GM20000 (cell line): ENCODE data around the gene SLC24A3.

ENCODE experiments used
- DNase-seq: peaks from one replicate; pipeline ENCODE4 v3.0.0; 2012; ENCODE audit warnings: low spot score
- TF ChIP-seq, protein P1 (sequence below): IDR thresholded peaks from 2 replicates; pipeline ENCODE4 v1.5.1; 2012; ENCODE audit warnings: mild to moderate bottlenecking, control low read depth; ENCODE audit errors: extremely low read depth, missing control alignments

SLC24A3 gene

DNA sequence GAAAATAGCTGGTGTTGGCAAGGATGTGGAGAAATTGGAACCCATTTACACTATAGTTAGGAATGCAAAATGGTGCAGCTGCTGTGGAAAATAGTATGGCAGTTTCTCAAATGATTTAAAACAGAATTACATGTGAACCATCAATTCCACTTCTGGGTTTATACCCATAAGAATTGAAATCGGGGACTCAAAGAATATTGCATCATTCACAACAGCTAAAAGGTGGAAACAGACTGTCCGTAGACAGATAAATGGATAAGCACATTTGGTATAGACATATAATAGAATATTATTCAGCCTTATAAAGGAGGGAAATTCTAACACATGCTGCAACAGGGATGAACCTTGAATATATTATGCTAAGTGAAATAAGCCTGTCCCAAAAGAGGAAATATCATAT, 355.7 kb downstream of the SLC24A3 start:
- TF ChIP-seq, protein P1, sequence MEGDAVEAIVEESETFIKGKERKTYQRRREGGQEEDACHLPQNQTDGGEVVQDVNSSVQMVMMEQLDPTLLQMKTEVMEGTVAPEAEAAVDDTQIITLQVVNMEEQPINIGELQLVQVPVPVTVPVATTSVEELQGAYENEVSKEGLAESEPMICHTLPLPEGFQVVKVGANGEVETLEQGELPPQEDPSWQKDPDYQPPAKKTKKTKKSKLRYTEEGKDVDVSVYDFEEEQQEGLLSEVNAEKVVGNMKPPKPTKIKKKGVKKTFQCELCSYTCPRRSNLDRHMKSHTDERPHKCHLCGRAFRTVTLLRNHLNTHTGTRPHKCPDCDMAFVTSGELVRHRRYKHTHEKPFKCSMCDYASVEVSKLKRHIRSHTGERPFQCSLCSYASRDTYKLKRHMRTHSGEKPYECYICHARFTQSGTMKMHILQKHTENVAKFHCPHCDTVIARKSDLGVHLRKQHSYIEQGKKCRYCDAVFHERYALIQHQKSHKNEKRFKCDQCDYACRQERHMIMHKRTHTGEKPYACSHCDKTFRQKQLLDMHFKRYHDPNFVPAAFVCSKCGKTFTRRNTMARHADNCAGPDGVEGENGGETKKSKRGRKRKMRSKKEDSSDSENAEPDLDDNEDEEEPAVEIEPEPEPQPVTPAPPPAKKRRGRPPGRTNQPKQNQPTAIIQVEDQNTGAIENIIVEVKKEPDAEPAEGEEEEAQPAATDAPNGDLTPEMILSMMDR: no peak
- DNase-seq: no peak

- DNase-seq: no peak
- TF ChIP-seq, protein P1: no peak
Measured at GRCh38 chr20:19571996-19572395, 359.6 kb downstream of the SLC24A3 start.

- TF ChIP-seq, protein P1: no peak
- DNase-seq: no peak
Measured at GRCh38 chr20:19577692-19578091, 365.2 kb downstream of the SLC24A3 start.

- TF ChIP-seq, protein P1: no peak
- DNase-seq: no peak
Measured at GRCh38 chr20:19582782-19583181, 370.3 kb downstream of the SLC24A3 start.

DNA sequence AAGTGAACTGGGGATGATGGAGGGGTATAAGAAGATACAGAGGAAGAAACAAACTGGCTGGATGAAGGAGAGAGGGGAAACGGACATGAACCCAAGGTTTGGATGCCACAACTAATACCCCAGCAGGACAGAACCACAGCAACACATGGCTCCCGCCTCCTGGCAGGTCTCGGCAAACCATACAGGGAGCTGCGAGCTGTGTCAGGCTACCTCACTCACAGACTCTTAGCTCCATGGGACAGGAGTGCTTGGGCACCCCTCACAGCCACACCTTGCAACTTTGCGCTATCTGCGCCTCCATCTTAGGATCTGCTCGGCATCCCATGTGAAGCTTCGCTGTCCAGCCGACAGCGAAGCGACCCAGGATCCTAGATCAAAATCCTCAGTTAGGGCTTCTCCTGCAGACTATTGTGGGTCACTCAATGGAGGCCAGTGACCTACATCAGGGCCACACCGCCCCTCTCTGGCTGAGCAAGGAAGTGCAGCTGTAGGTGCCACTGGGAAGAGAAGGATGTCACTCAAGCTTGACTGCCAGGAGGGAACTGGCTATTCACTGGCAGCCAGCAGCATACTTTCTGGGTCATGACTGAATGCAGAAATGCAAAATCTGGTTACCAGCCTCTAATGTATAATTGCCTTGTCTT, 371.2 kb downstream of the SLC24A3 start:
- TF ChIP-seq, protein P1: peak; percentile 86
- DNase-seq: peak; percentile 73

- TF ChIP-seq, protein P1: no peak
- DNase-seq: no peak
Measured at GRCh38 chr20:19588241-19588640, 375.8 kb downstream of the SLC24A3 start.

- DNase-seq: no peak
Measured at GRCh38 chr20:19588732-19589131, 376.3 kb downstream of the SLC24A3 start.

More at GRCh38 chr20:19588732-19589131, 376.3 kb downstream of the SLC24A3 start:
- TF ChIP-seq, protein P1: no peak
